GM23248 (cell line): ENCODE results near the gene SIRT7.

ENCODE experiments used
- EZH2 ChIP-seq: fragments of 200-600 bp; sonication (generic); IDR thresholded peaks from 2 replicates; pipeline ENCODE4 v1.6.1; 2018; ENCODE audit warnings: antibody characterized with exemption, mild to moderate bottlenecking; ENCODE audit not compliant: insufficient read depth, poor library complexity, severe bottlenecking
- EZH2phosphoT487 ChIP-seq: fragments of 200-600 bp; sonication (generic); IDR thresholded peaks from 2 replicates; pipeline ENCODE4 v1.6.1; 2018; ENCODE audit warnings: antibody characterized with exemption, moderate library complexity, mild to moderate bottlenecking, low read depth; ENCODE audit not compliant: insufficient read depth

GRCh38 chr17:81921996-81922565 lies 4.1 kb upstream of the SIRT7 start:
- TF ChIP-seq EZH2 (no peak), EZH2phosphoT487 (no peak)
